ENCODE data around the gene HM13. TPM values are rescaled to one million over a fixed set of nuclear protein-coding genes. Genes with fewer than 3 reads are reported as not detected.
A peak's percentile ranks its signal among the peaks of the same experiment; 100 is the strongest.

HM13 gene
- total RNA-seq, 1 experiment from 2014 or later: 183 TPM

GRCh38 chr20:31581391-31581790 lies 67.1 kb downstream of the HM13 start:
- H3K4me3 ChIP-seq (replicated peaks in 1 of 2; ENCODE audit: low read depth in 1 of 2, low read length in 2 of 2): no peak overlapping the region
- H4K20me1 ChIP-seq (ENCODE audit: insufficient read depth): no peaks in the 10 kb centered on the region
- H3K27me3 ChIP-seq (ENCODE audit: insufficient read depth, low read length): no peaks in the 10 kb centered on the region
- no peak overlapping the region for H3K4me2 ChIP-seq (ENCODE audit: low read length)
- RAD21 ChIA-PET (ENCODE audit: low non-redundant PET in 1 of 2, low total read pairs in 2 of 2, uncharacterized antibody in 2 of 2, unreplicated experiment in 2 of 2): no interaction called here
- no peaks in the 10 kb centered on the region for H3K9me2 ChIP-seq (ENCODE audit: insufficient read depth)
- H2AFZ ChIP-seq (ENCODE audit: low read depth, low read length, poor library complexity, severe bottlenecking): no peak overlapping the region
- POLR2A ChIA-PET: no interaction called here
- CTCF ChIA-PET: no interaction called here
- no peaks in the 10 kb centered on the region for H3K79me2 ChIP-seq (ENCODE audit: insufficient read depth, low read length)
- H3K9ac ChIP-seq (ENCODE audit: low read length): no peak overlapping the region
- intact Hi-C loops (cut with micrococcal nuclease): no loop called here
- H3K9me3 ChIP-seq (ENCODE audit: control insufficient read depth in 1 of 2, insufficient read depth in 1 of 2, low read depth in 1 of 2, low read length in 2 of 2): no peaks in the 10 kb centered on the region
- peak overlapping the region; percentile 18; the same call in 1 of the 2 replicates for H3K27ac ChIP-seq (ENCODE audit: low read depth, low read length)
- BruUV-seq (replicated peaks): no TSS peak
- DNase-seq (ENCODE audit: low read depth, low spot score): no peak
- TF ChIP-seq ZNF274 (IDR thresholded peaks at IDR 0.05; ENCODE audit: low read depth, low read length): no peak
- no peak for TF ChIP-seq YY1 (IDR thresholded peaks at IDR 0.05; ENCODE audit: extremely low read depth, insufficient replicate concordance, low read depth, low read length)
- TF ChIP-seq ELF1 (IDR thresholded peaks at IDR 0.05; ENCODE audit: borderline replicate concordance, low read depth): no peak
- no peak for TF ChIP-seq SP1 (IDR thresholded peaks at IDR 0.05; ENCODE audit: low read depth)
- no peak for TF ChIP-seq EGR1 (IDR thresholded peaks at IDR 0.05; ENCODE audit: low read depth)
- TF ChIP-seq CEBPB (IDR thresholded peaks at IDR 0.05; ENCODE audit: low read depth): no peak
- TF ChIP-seq CTCF (IDR thresholded peaks at IDR 0.05 in 2 of 3, conservative IDR thresholded peaks at IDR 0.05 in 1 of 3; ENCODE audit: borderline replicate concordance in 1 of 3, insufficient read depth in 1 of 3, low read depth in 2 of 3, low read length in 2 of 3): no peak
- TF ChIP-seq ATF3 (IDR thresholded peaks at IDR 0.05): no peak
- TF ChIP-seq FOSL1 (IDR thresholded peaks at IDR 0.05; ENCODE audit: low read depth): no peak
- no peak for TF ChIP-seq TCF7L2 (IDR thresholded peaks at IDR 0.05; ENCODE audit: borderline replicate concordance, extremely low read depth, insufficient read depth, insufficient read length)
- no peak for TF ChIP-seq ZBTB33 (IDR thresholded peaks at IDR 0.05; ENCODE audit: extremely low read depth, insufficient replicate concordance, low read length)
- TF ChIP-seq RAD21 (IDR thresholded peaks at IDR 0.05; ENCODE audit: low read depth): no peak
- ATAC-seq: no peak
- no peaks in the 10 kb centered on the region for H3K36me3 ChIP-seq (ENCODE audit: control insufficient read depth in 1 of 2, insufficient read depth in 2 of 2, low read length in 2 of 2)
- H3K4me1 ChIP-seq (ENCODE audit: control insufficient read depth in 1 of 2, insufficient read depth in 2 of 2, low read length in 2 of 2): peaks cover 4 to 10% of the 10 kb centered on the region in 2 experiments; a peak in 3 of 4 replicates

Measured in HCT116 (cell line).